Esophagus squamous epithelium (tissue), 4 donors: ENCODE results near the gene DDX47.
"Not testable (repeated sequence)": the region's sequence is repeated elsewhere in the genome, so short reads cannot be mapped to it uniquely, and the experiment has no call there.

ENCODE experiments used
- POLR2A ChIP-seq, 4 donors: fragments of 450-650 bp; IDR thresholded peaks; one replicate each; pipeline ENCODE4 v1.6.1; 2017; ENCODE audit warnings: antibody characterized with exemption in 4 of 4, mild to moderate bottlenecking in 4 of 4, moderate library complexity in 3 of 4
- TF ChIP-seq, protein P1 (sequence below), 6 experiments: fragments of 450-650 bp in 4 of 6; fragments of 200-600 bp in 2 of 6; sonication (generic) in 2 of 6; IDR thresholded peaks; one replicate each; pipeline ENCODE4 v1.5.1; 2016 to 2019; ENCODE audit warnings: antibody characterized with exemption in 6 of 6, mild to moderate bottlenecking in 4 of 6, moderate library complexity in 4 of 6

DNA sequence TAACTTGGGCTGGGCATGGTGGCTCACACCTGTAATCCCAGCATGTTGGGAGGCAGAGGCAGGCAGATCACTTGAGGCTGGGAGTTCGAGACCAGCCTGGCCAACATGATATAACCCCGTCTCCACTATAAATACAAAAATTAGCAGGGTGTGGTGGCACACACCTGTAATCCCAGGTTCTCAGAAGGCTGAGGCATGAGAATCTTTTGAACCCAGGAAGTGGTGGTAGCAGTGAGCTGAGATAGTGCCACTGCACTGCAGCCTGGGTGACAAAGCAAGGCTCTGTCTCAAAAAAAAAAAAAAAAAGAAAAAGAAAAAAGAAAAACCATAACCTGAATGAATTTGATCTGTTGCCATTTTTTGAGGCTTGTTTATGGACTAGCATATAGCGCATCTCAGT, 33.6 kb downstream of the DDX47 start:
- TF ChIP-seq, protein P1, sequence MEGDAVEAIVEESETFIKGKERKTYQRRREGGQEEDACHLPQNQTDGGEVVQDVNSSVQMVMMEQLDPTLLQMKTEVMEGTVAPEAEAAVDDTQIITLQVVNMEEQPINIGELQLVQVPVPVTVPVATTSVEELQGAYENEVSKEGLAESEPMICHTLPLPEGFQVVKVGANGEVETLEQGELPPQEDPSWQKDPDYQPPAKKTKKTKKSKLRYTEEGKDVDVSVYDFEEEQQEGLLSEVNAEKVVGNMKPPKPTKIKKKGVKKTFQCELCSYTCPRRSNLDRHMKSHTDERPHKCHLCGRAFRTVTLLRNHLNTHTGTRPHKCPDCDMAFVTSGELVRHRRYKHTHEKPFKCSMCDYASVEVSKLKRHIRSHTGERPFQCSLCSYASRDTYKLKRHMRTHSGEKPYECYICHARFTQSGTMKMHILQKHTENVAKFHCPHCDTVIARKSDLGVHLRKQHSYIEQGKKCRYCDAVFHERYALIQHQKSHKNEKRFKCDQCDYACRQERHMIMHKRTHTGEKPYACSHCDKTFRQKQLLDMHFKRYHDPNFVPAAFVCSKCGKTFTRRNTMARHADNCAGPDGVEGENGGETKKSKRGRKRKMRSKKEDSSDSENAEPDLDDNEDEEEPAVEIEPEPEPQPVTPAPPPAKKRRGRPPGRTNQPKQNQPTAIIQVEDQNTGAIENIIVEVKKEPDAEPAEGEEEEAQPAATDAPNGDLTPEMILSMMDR (IDR thresholded peaks at IDR 0.05) = not testable (repeated sequence)
- not testable (repeated sequence) for TF ChIP-seq POLR2A (IDR thresholded peaks at IDR 0.05)
